Naive thymus-derived CD8-positive, alpha-beta T cell (primary cell): ENCODE measurements around the gene LCN15. TPM values are rescaled to one million over a fixed set of nuclear protein-coding genes. Genes with fewer than 3 reads are reported as not detected.
"Not testable (repeated sequence)": the region's sequence is repeated elsewhere in the genome, so short reads cannot be mapped to it uniquely, and the experiment has no call there.

Experiments
- ATAC-seq, 2 donors: fragments of 150-1000 bp; cut with Tn5 transposase in 1 of 2; sonication (Bioruptor Pico), chemical (Tn5 transposase) in 1 of 2; 1 replicate in 1 of 2; 2 replicates in 1 of 2; pipeline ENCODE4 v1.10.0; 2021; ENCODE audit warnings: mild to moderate bottlenecking in 2 of 2, moderate library complexity in 2 of 2
- POLR2A ChIA-PET: fragments of 350-600 bp; sonication (Branson Sonifier 250); formaldehyde crosslinking; loops from one replicate; lab custom pipeline; 2021; ENCODE audit warnings: antibody characterized with exemption; lab: Charles Lee
- DNase-seq, 10 donors: peaks; one replicate each; pipeline versions ENCODE4 v3.0.0 to v3.0.0-alpha.2; 2020 to 2022
- H3K27ac Mint-ChIP-seq, 10 donors: one replicate each; pipeline ENCODE4 v1.8.0; 2020 to 2022; ENCODE audit warnings: mild to moderate bottlenecking in 10 of 10, mixed read lengths in 10 of 10, moderate library complexity in 4 of 10, inconsistent platforms in 1 of 10
- H3K27me3 Mint-ChIP-seq, 5 donors: one replicate each; pipeline ENCODE4 v1.8.0; 2021 to 2022; ENCODE audit warnings: mixed read lengths in 5 of 5
- H3K36me3 Mint-ChIP-seq, 3 donors: one replicate each; pipeline ENCODE4 v1.8.0; 2020 to 2022; ENCODE audit warnings: mixed read lengths in 3 of 3, mild to moderate bottlenecking in 2 of 3, inconsistent platforms in 1 of 3
- H3K4me1 Mint-ChIP-seq, 4 donors: one replicate each; pipeline ENCODE4 v1.8.0; 2021 to 2022; ENCODE audit warnings: mixed read lengths in 4 of 4
- H3K4me3 Mint-ChIP-seq, 10 donors: one replicate each; pipeline ENCODE4 v1.8.0; 2020 to 2022; ENCODE audit warnings: mild to moderate bottlenecking in 10 of 10, mixed read lengths in 10 of 10, moderate library complexity in 6 of 10, inconsistent platforms in 1 of 10
- H3K9me3 Mint-ChIP-seq, 9 donors: one replicate each; pipeline ENCODE4 v1.8.0; 2020 to 2022; ENCODE audit warnings: mixed read lengths in 9 of 9, mild to moderate bottlenecking in 3 of 9, inconsistent platforms in 1 of 9, moderate library complexity in 1 of 9
- polyA plus RNA-seq, 3 donors: library from polyadenylated mRNA; unstranded; fragments of 300-500 nt; fragmentation: Illumina TruSeq; gene quantifications; one replicate each; pipeline ENCODE4 v1.2.3, GENCODE V29; 2021
- total RNA-seq, 8 experiments: library from RNA in 2 of 8; stranded (reverse) in 2 of 8; gene quantifications; one replicate each; pipeline ENCODE4 v1.2.3 and lab custom pipeline; 2021 to 2026

Gene LCN15
- total and polyA plus RNA-seq, 5 experiments from 2014 or later: not detected

GRCh38 chr9:136803009-136803550, 38.8 kb upstream of the LCN15 start:
- POLR2A ChIA-PET: interaction anchor here (2.7 kb wide), 1 partner anchor 141 kb away, joined by 7 read pairs; the partner anchor contains the start of gene FBXW5
- not testable (repeated sequence) for ATAC-seq

GRCh38 chr9:136802321-136802720, 38.0 kb upstream of the LCN15 start:
- H3K4me1 Mint-ChIP-seq: peaks cover 12 to 47% (median 30%) of the 10 kb centered on the region in 4 donors
- peaks cover 0 to 2% (median 0%) of the 10 kb centered on the region in 5 donors for H3K27me3 Mint-ChIP-seq
- no peak for ATAC-seq
- H3K36me3 Mint-ChIP-seq: no peaks in the 10 kb centered on the region
- no peaks in the 10 kb centered on the region for H3K9me3 Mint-ChIP-seq
- no peak for DNase-seq
- no peak overlapping the region for H3K4me3 Mint-ChIP-seq
- peak overlapping the region in 2 of 10 donors; percentile 37 to 46 for H3K27ac Mint-ChIP-seq
- POLR2A ChIA-PET: interaction anchor here (0.6 to 2.7 kb wide), 6 partner anchors 9 to 282 kb away, joined by 3 to 7 read pairs (median 4); partner anchors contain the start of gene FBXW5

More at GRCh38 chr9:136803009-136803550, 38.8 kb upstream of the LCN15 start:
- H3K9me3 Mint-ChIP-seq, H3K27me3 Mint-ChIP-seq, DNase-seq, H3K4me3 Mint-ChIP-seq, H3K36me3 Mint-ChIP-seq: not testable (repeated sequence)
- Mint-ChIP-seq H3K27ac (peak overlapping the region in 1 of 10 donors; percentile 75), H3K4me1 (peaks cover 12 to 48% (median 27%) of the 10 kb centered on the region in 4 donors)

- ATAC-seq: peak; percentile 73 to 74
- POLR2A ChIA-PET: interaction anchor here (1.0 to 2.8 kb wide), 12 partner anchors 7 to 235 kb away, joined by 3 to 19 read pairs (median 4); partner anchors contain the start of genes FBXW5, PAXX, RABL6 and TMEM141
Measured at GRCh38 chr9:136799854-136800657, 35.7 kb upstream of the LCN15 start.

GRCh38 chr9:136799079-136799853, 34.9 kb upstream of the LCN15 start:
- no peaks in the 10 kb centered on the region for H3K36me3 Mint-ChIP-seq
- peaks cover 14 to 46% (median 34%) of the 10 kb centered on the region in 4 donors for H3K4me1 Mint-ChIP-seq
- no peak for ATAC-seq
- peaks cover 0 to 2% (median 0%) of the 10 kb centered on the region in 5 donors for H3K27me3 Mint-ChIP-seq
- H3K9me3 Mint-ChIP-seq: no peaks in the 10 kb centered on the region
- peak overlapping the region; percentile 33 to 93 (median 85) for H3K4me3 Mint-ChIP-seq
- POLR2A ChIA-PET: interaction anchor here (1.0 to 2.8 kb wide), 7 partner anchors 8 to 194 kb away, joined by 3 to 19 read pairs (median 3); partner anchors contain the start of genes PAXX, RABL6 and TMEM141
- H3K27ac Mint-ChIP-seq: peak overlapping the region in 1 of 10 donors; percentile 4
- DNase-seq: no peak

More at GRCh38 chr9:136799854-136800657, 35.7 kb upstream of the LCN15 start:
- Mint-ChIP-seq H3K4me3 (peak overlapping the region; percentile 79 to 93 (median 90)), H3K27ac (peak overlapping the region in 7 of 10 donors; percentile 78 to 91 (median 83)), H3K9me3 (no peaks in the 10 kb centered on the region), H3K27me3 (peaks cover 0 to 2% (median 0%) of the 10 kb centered on the region in 5 donors), H3K36me3 (no peaks in the 10 kb centered on the region), H3K4me1 (peaks cover 14 to 46% (median 34%) of the 10 kb centered on the region in 4 donors)
- DNase-seq: peak; percentile 63 to 97 (median 85)

GRCh38 chr9:136798708-136799078, 34.4 kb upstream of the LCN15 start:
- Mint-ChIP-seq H3K27ac (peak overlapping the region in 1 of 10 donors; percentile 4), H3K9me3 (no peaks in the 10 kb centered on the region), H3K4me3 (peak overlapping the region in 6 of 10 donors; percentile 12 to 79 (median 24)), H3K4me1 (peaks cover 10 to 40% (median 32%) of the 10 kb centered on the region in 4 donors), H3K27me3 (peaks cover 0 to 2% (median 0%) of the 10 kb centered on the region in 5 donors), H3K36me3 (peaks cover 0 to under 1% (median 0%) of the 10 kb centered on the region in 3 donors)
- DNase-seq (no peak), ATAC-seq (no peak)
- POLR2A ChIA-PET: interaction anchor here (1.3 to 2.8 kb wide), 3 partner anchors 8 to 228 kb away, joined by 3 to 19 read pairs (median 13); partner anchors contain the start of genes RABL6 and TMEM141

- H3K4me1 Mint-ChIP-seq: peaks cover 12 to 52% (median 38%) of the 10 kb centered on the region in 4 donors
- H3K27me3 Mint-ChIP-seq, ATAC-seq, DNase-seq, H3K36me3 Mint-ChIP-seq, H3K9me3 Mint-ChIP-seq: not testable (repeated sequence)
- POLR2A ChIA-PET: interaction anchor here (1.1 to 1.2 kb wide), 2 partner anchors 11 to 199 kb away, joined by 4 to 7 read pairs; partner anchors contain the start of genes CLIC3 and RABL6
- H3K4me3 Mint-ChIP-seq: peak overlapping the region in 8 of 10 donors; percentile 0 to 48 (median 28)
- peak overlapping the region in 3 of 10 donors; percentile 9 to 72 (median 64) for H3K27ac Mint-ChIP-seq
Measured at GRCh38 chr9:136796775-136797347, 32.5 kb upstream of the LCN15 start.

- DNase-seq: no peak
- H3K9me3 Mint-ChIP-seq: no peaks in the 10 kb centered on the region
- POLR2A ChIA-PET: interaction anchor here (0.6 to 1.2 kb wide), 6 partner anchors 11 to 318 kb away, joined by 3 to 7 read pairs (median 4); partner anchors contain the start of genes CLIC3 and RABL6
- H3K27ac Mint-ChIP-seq: peak within 1 kb of the TSS in 9 of 10 donors; percentile 28 to 80 (median 64)
- H3K27me3 Mint-ChIP-seq: no peaks in the 10 kb centered on the region
- H3K4me1 Mint-ChIP-seq: peaks cover 12 to 51% (median 38%) of the 10 kb centered on the region in 4 donors
- peaks cover 0 to 9% (median 3%) of the 10 kb centered on the region in 3 donors for H3K36me3 Mint-ChIP-seq
- no peak for ATAC-seq
- H3K4me3 Mint-ChIP-seq: peak within 1 kb of the TSS in 9 of 10 donors; percentile 12 to 48 (median 36)
Measured at GRCh38 chr9:136796238-136796774, 32.0 kb upstream of the LCN15 start, which contains the start of gene CCDC183. TSS of gene CCDC183 (plus strand) at chr9:136796338. CDS start at chr9:136796398, 60 bp downstream.

GRCh38 chr9:136795000-136795348, 30.7 kb upstream of the LCN15 start:
- H3K27ac Mint-ChIP-seq: peak overlapping the region in 2 of 10 donors; percentile 55 to 79
- POLR2A ChIA-PET: interaction anchor here (4.9 kb wide), 1 partner anchor 12 kb away, joined by 44 read pairs; the partner anchor contains the start of gene RABL6
- H3K9me3 Mint-ChIP-seq: no peaks in the 10 kb centered on the region
- ATAC-seq (no peak), DNase-seq (no peak)
- H3K4me3 Mint-ChIP-seq: no peak overlapping the region
- peaks cover 7 to 44% (median 35%) of the 10 kb centered on the region in 4 donors for H3K4me1 Mint-ChIP-seq
- peaks cover 0 to 9% (median 3%) of the 10 kb centered on the region in 3 donors for H3K36me3 Mint-ChIP-seq
- H3K27me3 Mint-ChIP-seq: no peaks in the 10 kb centered on the region

GRCh38 chr9:136794281-136794999, 30.1 kb upstream of the LCN15 start:
- no peak overlapping the region for H3K4me3 Mint-ChIP-seq
- H3K36me3 Mint-ChIP-seq: peaks cover 0 to 9% (median 3%) of the 10 kb centered on the region in 3 donors
- POLR2A ChIA-PET: interaction anchor here (0.9 to 4.9 kb wide), 2 partner anchors 13 to 292 kb away, joined by 3 to 44 read pairs; partner anchors contain the start of genes MAN1B1 and RABL6
- peak overlapping the region in 3 of 10 donors; percentile 17 to 67 (median 35) for H3K27ac Mint-ChIP-seq
- no peak for DNase-seq
- H3K27me3 Mint-ChIP-seq: no peaks in the 10 kb centered on the region
- H3K9me3 Mint-ChIP-seq: no peaks in the 10 kb centered on the region
- peaks cover 7 to 44% (median 33%) of the 10 kb centered on the region in 4 donors for H3K4me1 Mint-ChIP-seq
- ATAC-seq: no peak
